ENCODE data around the gene C1QTNF9B.

DNA sequence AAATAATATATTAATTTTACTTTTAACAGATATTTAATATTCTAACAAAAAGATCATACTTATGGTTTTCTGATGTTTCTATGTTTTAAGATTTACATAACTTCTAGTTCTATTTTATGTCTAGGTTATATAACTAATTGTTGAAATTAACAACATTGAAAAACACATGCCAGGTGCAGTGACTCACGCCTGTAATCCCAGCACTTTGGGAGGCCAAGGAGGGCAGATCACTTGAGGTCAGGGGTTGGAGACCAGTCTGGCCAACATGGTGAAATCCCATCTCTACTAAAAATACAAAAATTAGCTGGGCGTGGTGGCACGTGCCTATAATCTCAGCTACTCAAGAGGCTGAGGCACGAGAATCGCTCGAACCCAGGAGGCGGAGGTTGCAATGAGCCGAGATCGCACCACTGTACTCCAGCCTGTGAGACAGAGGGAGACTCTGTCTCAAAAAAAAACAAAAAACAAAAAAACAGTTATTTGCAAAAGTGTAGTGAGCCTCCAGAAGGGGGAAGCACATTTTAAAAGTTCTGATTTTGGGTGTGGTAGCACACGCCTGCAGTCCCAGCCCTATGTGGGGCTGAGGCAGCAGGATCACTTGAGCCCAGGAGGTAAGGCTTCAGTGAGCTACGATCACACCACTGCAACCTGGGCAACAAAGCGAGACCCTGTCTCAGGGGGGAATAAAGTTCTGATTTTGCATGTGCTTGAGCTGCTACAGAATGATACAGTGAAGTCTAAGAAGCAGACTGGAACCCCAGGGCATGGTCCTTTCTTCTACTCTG lies 26.8 kb downstream of the C1QTNF9B start:
- no peak for TF ChIP-seq CTCF (IDR thresholded peaks at IDR 0.05; ENCODE audit: insufficient read depth, low read length, poor library complexity, severe bottlenecking)
- no peak for TF ChIP-seq EZH2phosphoT487 (conservative IDR thresholded peaks at IDR 0.05; ENCODE audit: low read length)
